Inferior parietal cortex (tissue), 1 donor: Measurements from ENCODE around the gene KIRREL1.

ENCODE experiments used
- DNase-seq: peaks from one replicate; pipeline ENCODE4 v3.0.0-alpha.2; 2016; ENCODE audit errors: extremely low spot score

KIRREL1 gene

GRCh38 chr1:157993147-157993917 is at the start of gene KIRREL1:
Gene KIRREL1, plus strand, starts transcription at chr1:157993645. Its CDS starts 32 bp downstream, at chr1:157993677.
- no peak for DNase-seq

- DNase-seq: no peak
Measured at GRCh38 chr1:157944663-157945280, 48.7 kb upstream of the KIRREL1 start.

GRCh38 chr1:157948312-157949073 is 45.0 kb upstream of the KIRREL1 start:
- DNase-seq: peak; percentile 35

GRCh38 chr1:157949074-157949354 is 44.4 kb upstream of the KIRREL1 start:
- DNase-seq: no peak

GRCh38 chr1:157951230-157951629 is 42.2 kb upstream of the KIRREL1 start:
- no peak for DNase-seq

GRCh38 chr1:157952601-157953000 is 40.8 kb upstream of the KIRREL1 start:
- no peak for DNase-seq

GRCh38 chr1:157955221-157955620 is 38.2 kb upstream of the KIRREL1 start:
- no peak for DNase-seq

GRCh38 chr1:157955857-157956256 is 37.6 kb upstream of the KIRREL1 start:
- DNase-seq: no peak

- no peak for DNase-seq
Measured at GRCh38 chr1:157956732-157957131, 36.7 kb upstream of the KIRREL1 start.

- no peak for DNase-seq
Measured at GRCh38 chr1:157958263-157958662, 35.2 kb upstream of the KIRREL1 start.

GRCh38 chr1:157959750-157960149 is 33.7 kb upstream of the KIRREL1 start:
- no peak for DNase-seq

- DNase-seq: no peak
Measured at GRCh38 chr1:157960773-157961172, 32.7 kb upstream of the KIRREL1 start.

- DNase-seq: no peak
Measured at GRCh38 chr1:157961805-157962762, 31.4 kb upstream of the KIRREL1 start.

GRCh38 chr1:157963713-157964112 is 29.7 kb upstream of the KIRREL1 start:
- peak; percentile 91 for DNase-seq

GRCh38 chr1:157965584-157965983 is 27.9 kb upstream of the KIRREL1 start:
- DNase-seq: no peak

GRCh38 chr1:157966031-157966537 is 27.4 kb upstream of the KIRREL1 start:
- no peak for DNase-seq

GRCh38 chr1:157967205-157967604 is 26.2 kb upstream of the KIRREL1 start:
- no peak for DNase-seq

- no peak for DNase-seq
Measured at GRCh38 chr1:157968508-157968907, 24.9 kb upstream of the KIRREL1 start.

- no peak for DNase-seq
Measured at GRCh38 chr1:157968946-157969345, 24.5 kb upstream of the KIRREL1 start.

- DNase-seq: peak; percentile 60
Measured at GRCh38 chr1:157969697-157970485, 23.6 kb upstream of the KIRREL1 start.

GRCh38 chr1:157971769-157972168 is 21.7 kb upstream of the KIRREL1 start:
- DNase-seq: no peak
